ENCODE results near the gene GORASP2.

DNA sequence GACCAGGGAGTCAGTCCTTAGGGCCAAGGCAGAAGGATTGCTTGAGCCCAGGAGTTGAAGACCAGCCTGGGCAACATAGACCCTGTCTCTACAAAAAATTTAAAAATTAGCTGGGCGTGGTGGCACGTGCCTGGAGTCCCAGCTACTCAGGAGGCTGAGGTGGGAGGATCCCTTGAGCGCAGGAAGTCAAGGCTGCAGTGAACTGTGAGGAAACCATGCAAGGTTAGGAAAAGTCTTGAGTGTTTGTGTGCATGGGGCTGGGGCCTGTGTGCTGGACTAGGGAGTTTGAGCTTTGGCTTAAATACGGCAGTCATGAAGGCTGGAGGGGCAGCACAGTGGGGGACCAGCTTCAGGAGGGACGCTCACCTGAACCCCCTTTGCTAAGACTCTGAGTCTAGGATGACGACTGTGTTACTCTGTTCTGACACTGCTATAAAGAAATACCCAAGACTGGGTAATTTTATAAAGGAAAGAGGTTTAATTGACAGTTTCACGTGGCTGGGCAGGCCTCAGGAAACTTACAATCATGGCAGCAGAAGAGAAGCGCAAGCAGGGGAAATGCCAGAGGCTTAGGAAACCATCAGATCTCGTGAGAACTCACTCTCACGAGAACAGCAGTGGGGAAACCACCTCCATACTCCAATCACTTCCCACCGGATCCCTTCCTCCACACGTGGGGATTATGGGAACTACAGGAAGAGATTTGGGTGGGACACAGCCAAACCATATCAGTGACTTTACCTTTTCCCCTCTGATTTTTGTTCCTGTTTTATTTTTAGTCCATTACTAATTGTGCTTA, 39.4 kb downstream of the GORASP2 start:
- TF ChIP-seq, protein P1, sequence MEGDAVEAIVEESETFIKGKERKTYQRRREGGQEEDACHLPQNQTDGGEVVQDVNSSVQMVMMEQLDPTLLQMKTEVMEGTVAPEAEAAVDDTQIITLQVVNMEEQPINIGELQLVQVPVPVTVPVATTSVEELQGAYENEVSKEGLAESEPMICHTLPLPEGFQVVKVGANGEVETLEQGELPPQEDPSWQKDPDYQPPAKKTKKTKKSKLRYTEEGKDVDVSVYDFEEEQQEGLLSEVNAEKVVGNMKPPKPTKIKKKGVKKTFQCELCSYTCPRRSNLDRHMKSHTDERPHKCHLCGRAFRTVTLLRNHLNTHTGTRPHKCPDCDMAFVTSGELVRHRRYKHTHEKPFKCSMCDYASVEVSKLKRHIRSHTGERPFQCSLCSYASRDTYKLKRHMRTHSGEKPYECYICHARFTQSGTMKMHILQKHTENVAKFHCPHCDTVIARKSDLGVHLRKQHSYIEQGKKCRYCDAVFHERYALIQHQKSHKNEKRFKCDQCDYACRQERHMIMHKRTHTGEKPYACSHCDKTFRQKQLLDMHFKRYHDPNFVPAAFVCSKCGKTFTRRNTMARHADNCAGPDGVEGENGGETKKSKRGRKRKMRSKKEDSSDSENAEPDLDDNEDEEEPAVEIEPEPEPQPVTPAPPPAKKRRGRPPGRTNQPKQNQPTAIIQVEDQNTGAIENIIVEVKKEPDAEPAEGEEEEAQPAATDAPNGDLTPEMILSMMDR (IDR thresholded peaks at IDR 0.05 in 2 of 3, conservative IDR thresholded peaks at IDR 0.05 in 1 of 3; ENCODE audit: borderline replicate concordance in 1 of 3, insufficient read depth in 1 of 3, low read depth in 2 of 3, low read length in 2 of 3), result no peak
- TF ChIP-seq ZFX (IDR thresholded peaks at IDR 0.05) (no peak), POLR2A (IDR thresholded peaks at IDR 0.05; ENCODE audit: borderline replicate concordance, extremely low read depth, insufficient read depth, insufficient read length) (no peak), YY1 (IDR thresholded peaks at IDR 0.05; ENCODE audit: extremely low read depth, insufficient replicate concordance, low read depth, low read length) (no peak), EZH2phosphoT487 (IDR thresholded peaks at IDR 0.05; ENCODE audit: borderline replicate concordance) (no peak), ZNF274 (IDR thresholded peaks at IDR 0.05; ENCODE audit: low read depth, low read length) (no peak), POLR2AphosphoS5 (IDR thresholded peaks at IDR 0.05; ENCODE audit: low read depth, low read length) (0 out of 2 replicates have a peak, but pooled peaks have one; percentile 22), EZH2 (IDR thresholded peaks at IDR 0.05) (no peak), JUND (IDR thresholded peaks at IDR 0.05) (no peak; the same call in 1 of the 2 replicates), SRF (IDR thresholded peaks at IDR 0.05; ENCODE audit: low read depth) (no peak)
- TF ChIP-seq, protein P2, sequence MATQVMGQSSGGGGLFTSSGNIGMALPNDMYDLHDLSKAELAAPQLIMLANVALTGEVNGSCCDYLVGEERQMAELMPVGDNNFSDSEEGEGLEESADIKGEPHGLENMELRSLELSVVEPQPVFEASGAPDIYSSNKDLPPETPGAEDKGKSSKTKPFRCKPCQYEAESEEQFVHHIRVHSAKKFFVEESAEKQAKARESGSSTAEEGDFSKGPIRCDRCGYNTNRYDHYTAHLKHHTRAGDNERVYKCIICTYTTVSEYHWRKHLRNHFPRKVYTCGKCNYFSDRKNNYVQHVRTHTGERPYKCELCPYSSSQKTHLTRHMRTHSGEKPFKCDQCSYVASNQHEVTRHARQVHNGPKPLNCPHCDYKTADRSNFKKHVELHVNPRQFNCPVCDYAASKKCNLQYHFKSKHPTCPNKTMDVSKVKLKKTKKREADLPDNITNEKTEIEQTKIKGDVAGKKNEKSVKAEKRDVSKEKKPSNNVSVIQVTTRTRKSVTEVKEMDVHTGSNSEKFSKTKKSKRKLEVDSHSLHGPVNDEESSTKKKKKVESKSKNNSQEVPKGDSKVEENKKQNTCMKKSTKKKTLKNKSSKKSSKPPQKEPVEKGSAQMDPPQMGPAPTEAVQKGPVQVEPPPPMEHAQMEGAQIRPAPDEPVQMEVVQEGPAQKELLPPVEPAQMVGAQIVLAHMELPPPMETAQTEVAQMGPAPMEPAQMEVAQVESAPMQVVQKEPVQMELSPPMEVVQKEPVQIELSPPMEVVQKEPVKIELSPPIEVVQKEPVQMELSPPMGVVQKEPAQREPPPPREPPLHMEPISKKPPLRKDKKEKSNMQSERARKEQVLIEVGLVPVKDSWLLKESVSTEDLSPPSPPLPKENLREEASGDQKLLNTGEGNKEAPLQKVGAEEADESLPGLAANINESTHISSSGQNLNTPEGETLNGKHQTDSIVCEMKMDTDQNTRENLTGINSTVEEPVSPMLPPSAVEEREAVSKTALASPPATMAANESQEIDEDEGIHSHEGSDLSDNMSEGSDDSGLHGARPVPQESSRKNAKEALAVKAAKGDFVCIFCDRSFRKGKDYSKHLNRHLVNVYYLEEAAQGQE (IDR thresholded peaks at IDR 0.05; ENCODE audit: low read depth), result no peak
- TF ChIP-seq, protein P3, sequence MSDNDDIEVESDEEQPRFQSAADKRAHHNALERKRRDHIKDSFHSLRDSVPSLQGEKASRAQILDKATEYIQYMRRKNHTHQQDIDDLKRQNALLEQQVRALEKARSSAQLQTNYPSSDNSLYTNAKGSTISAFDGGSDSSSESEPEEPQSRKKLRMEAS (IDR thresholded peaks at IDR 0.05), result no peak
- TF ChIP-seq, protein P4, sequence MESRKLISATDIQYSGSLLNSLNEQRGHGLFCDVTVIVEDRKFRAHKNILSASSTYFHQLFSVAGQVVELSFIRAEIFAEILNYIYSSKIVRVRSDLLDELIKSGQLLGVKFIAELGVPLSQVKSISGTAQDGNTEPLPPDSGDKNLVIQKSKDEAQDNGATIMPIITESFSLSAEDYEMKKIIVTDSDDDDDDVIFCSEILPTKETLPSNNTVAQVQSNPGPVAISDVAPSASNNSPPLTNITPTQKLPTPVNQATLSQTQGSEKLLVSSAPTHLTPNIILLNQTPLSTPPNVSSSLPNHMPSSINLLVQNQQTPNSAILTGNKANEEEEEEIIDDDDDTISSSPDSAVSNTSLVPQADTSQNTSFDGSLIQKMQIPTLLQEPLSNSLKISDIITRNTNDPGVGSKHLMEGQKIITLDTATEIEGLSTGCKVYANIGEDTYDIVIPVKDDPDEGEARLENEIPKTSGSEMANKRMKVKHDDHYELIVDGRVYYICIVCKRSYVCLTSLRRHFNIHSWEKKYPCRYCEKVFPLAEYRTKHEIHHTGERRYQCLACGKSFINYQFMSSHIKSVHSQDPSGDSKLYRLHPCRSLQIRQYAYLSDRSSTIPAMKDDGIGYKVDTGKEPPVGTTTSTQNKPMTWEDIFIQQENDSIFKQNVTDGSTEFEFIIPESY (IDR thresholded peaks at IDR 0.05; ENCODE audit: extremely low read depth, insufficient replicate concordance, low read length), result no peak
- TF ChIP-seq, protein P5, sequence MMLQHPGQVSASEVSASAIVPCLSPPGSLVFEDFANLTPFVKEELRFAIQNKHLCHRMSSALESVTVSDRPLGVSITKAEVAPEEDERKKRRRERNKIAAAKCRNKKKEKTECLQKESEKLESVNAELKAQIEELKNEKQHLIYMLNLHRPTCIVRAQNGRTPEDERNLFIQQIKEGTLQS (IDR thresholded peaks at IDR 0.05), result no peak
